ENCODE measurements around the gene RBBP5.

The RBBP5 gene

GRCh38 chr1:205056188-205056611 is 65.6 kb downstream of the RBBP5 start:
- no peak for DNase-seq

GRCh38 chr1:205054013-205054412 is 67.8 kb downstream of the RBBP5 start:
- DNase-seq, result no peak

GRCh38 chr1:205053296-205053695 is 68.5 kb downstream of the RBBP5 start:
- DNase-seq, result no peak

- no peak for DNase-seq
Measured at GRCh38 chr1:205052690-205053089, 69.1 kb downstream of the RBBP5 start.

GRCh38 chr1:205049479-205049878 is 72.3 kb downstream of the RBBP5 start:
- no peak for DNase-seq

- no peak for DNase-seq
Measured at GRCh38 chr1:205048382-205048781, 73.4 kb downstream of the RBBP5 start.

GRCh38 chr1:205047764-205048231 is 74.0 kb downstream of the RBBP5 start:
- DNase-seq, result no peak

- no peak for DNase-seq
Measured at GRCh38 chr1:205046870-205047269, 74.9 kb downstream of the RBBP5 start.

- no peak for DNase-seq
Measured at GRCh38 chr1:205045146-205045545, 76.6 kb downstream of the RBBP5 start.

- no peak for DNase-seq
Measured at GRCh38 chr1:205044741-205045140, 77.0 kb downstream of the RBBP5 start.

- DNase-seq, result no peak
Measured at GRCh38 chr1:205043866-205044265, 77.9 kb downstream of the RBBP5 start.

GRCh38 chr1:205042911-205043806 is 78.6 kb downstream of the RBBP5 start, which contains the start of gene CNTN2:
CNTN2 (plus strand) TSS chr1:205043212; CDS start chr1:205053186, 9,974 bp downstream.
- no peak for DNase-seq

GRCh38 chr1:205041998-205042910 is 79.5 kb downstream of the RBBP5 start:
- no peak for DNase-seq

- no peak for DNase-seq
Measured at GRCh38 chr1:205041001-205041715, 80.6 kb downstream of the RBBP5 start.

- DNase-seq, result no peak
Measured at GRCh38 chr1:205038132-205038786, 83.5 kb downstream of the RBBP5 start.

GRCh38 chr1:205037539-205037938 is 84.2 kb downstream of the RBBP5 start:
- DNase-seq, result no peak

All from fibroblast of skin of scalp (primary cell).